Measurements from ENCODE around the gene DIPK1B. TPM values are rescaled to one million over a fixed set of nuclear protein-coding genes. Genes with fewer than 3 reads are reported as not detected.
A peak's percentile ranks its signal among the peaks of the same experiment; 100 is the strongest.
"Not testable (repeated sequence)": the region's sequence is repeated elsewhere in the genome, so short reads cannot be mapped to it uniquely, and the experiment has no call there.

Gene DIPK1B
- total RNA-seq, 1 experiment from 2014 or later: 45.4 TPM

GRCh38 chr9:136759436-136760325 is 47.3 kb downstream of the DIPK1B start (continued):
- TF ChIP-seq HMGXB4 (CRISPR knock-in tag; IDR thresholded peaks at IDR 0.05) (no peak), ZSCAN18 (CRISPR knock-in tag; IDR thresholded peaks at IDR 0.05) (no peak)

GRCh38 chr9:136760424-136760823 is 48.1 kb downstream of the DIPK1B start:
- no peaks in the 10 kb centered on the region; the same call in 1 of the 2 replicates for H3K27me3 Mint-ChIP-seq (ENCODE audit: low read depth)
- DNase-seq (ENCODE audit: low spot score) (no peak), ATAC-seq (no peak)
- peaks cover 11% of the 10 kb centered on the region for H3K4me1 Mint-ChIP-seq
- CTCF ChIA-PET: interaction anchor here (0.7 to 3.0 kb wide), 10 partner anchors 9 to 218 kb away, joined by 3 to 11 read pairs (median 4); partner anchors contain the start of gene LCN10
- H3K27ac Mint-ChIP-seq: peak overlapping the region; percentile 57; the same call in 1 of the 2 replicates
- POLR2A ChIA-PET: no interaction called here
- TF ChIP-seq FOXP4 (CRISPR knock-in tag; IDR thresholded peaks at IDR 0.05) (no peak), CTCF (IDR thresholded peaks at IDR 0.05) (0 out of 2 replicates have a peak, but pooled peaks have one; percentile 15), FOXP1 (CRISPR knock-in tag; IDR thresholded peaks at IDR 0.05; ENCODE audit: borderline replicate concordance) (0 out of 2 replicates have a peak, but pooled peaks have one; percentile 15)
- H3K9me3 Mint-ChIP-seq: peaks cover 11% of the 10 kb centered on the region
- H3K4me3 Mint-ChIP-seq: no peak overlapping the region
- H3K36me3 Mint-ChIP-seq: peaks cover 2% of the 10 kb centered on the region; the same call in 1 of the 2 replicates

GRCh38 chr9:136760834-136761544 is 48.6 kb downstream of the DIPK1B start:
- peaks cover 11% of the 10 kb centered on the region for H3K4me1 Mint-ChIP-seq
- H3K4me3 Mint-ChIP-seq; POLR2A ChIA-PET; H3K27me3 Mint-ChIP-seq (ENCODE audit: low read depth); H3K27ac Mint-ChIP-seq; H3K9me3 Mint-ChIP-seq; H3K36me3 Mint-ChIP-seq: not testable (repeated sequence)
- ATAC-seq: peak; percentile 15; the same call in 1 of the 2 replicates
- CTCF ChIA-PET: interaction anchor here (0.8 to 3.7 kb wide), 8 partner anchors 10 to 218 kb away, joined by 3 to 23 read pairs (median 3); partner anchors contain the start of gene LCN10
- peak; percentile 65 for DNase-seq (ENCODE audit: low spot score)

GRCh38 chr9:136761545-136761981 is 49.2 kb downstream of the DIPK1B start:
- ChIA-PET POLR2A (no interaction called here), CTCF (interaction anchor here (0.8 to 3.7 kb wide), 4 partner anchors 11 to 33 kb away, joined by 3 to 23 read pairs (median 8); partner anchors contain the start of gene LCN10)
- Mint-ChIP-seq H3K27ac (no peak overlapping the region), H3K4me1 (peaks cover 11% of the 10 kb centered on the region), H3K9me3 (peaks cover 1% of the 10 kb centered on the region), H3K4me3 (no peak overlapping the region), H3K27me3 (ENCODE audit: low read depth) (0 out of 2 replicates have a peak, but pooled peaks cover 1% of the 10 kb centered on the region), H3K36me3 (no peaks in the 10 kb centered on the region)
- DNase-seq (ENCODE audit: low spot score): no peak
- ATAC-seq: no peak
- TF ChIP-seq ZNF219 (CRISPR knock-in tag; IDR thresholded peaks at IDR 0.05; ENCODE audit: borderline replicate concordance): no peak
- no peak for TF ChIP-seq ZNF423 (CRISPR knock-in tag; IDR thresholded peaks at IDR 0.05)
- TF ChIP-seq CBFB (CRISPR knock-in tag; IDR thresholded peaks at IDR 0.05; ENCODE audit: low read depth): no peak
- no peak for TF ChIP-seq FOXK1 (CRISPR knock-in tag; IDR thresholded peaks at IDR 0.05)
- TF ChIP-seq MXD4 (CRISPR knock-in tag; IDR thresholded peaks at IDR 0.05; ENCODE audit: borderline replicate concordance): no peak
- no peak for TF ChIP-seq FOXJ3 (CRISPR knock-in tag; IDR thresholded peaks at IDR 0.05; ENCODE audit: borderline replicate concordance)
- no peak for TF ChIP-seq ZBTB43 (CRISPR knock-in tag; IDR thresholded peaks at IDR 0.05)
- TF ChIP-seq ELF4 (CRISPR knock-in tag; IDR thresholded peaks at IDR 0.05; ENCODE audit: low read depth): no peak
- no peak for TF ChIP-seq NR2C2 (CRISPR knock-in tag; IDR thresholded peaks at IDR 0.05)
- TF ChIP-seq FOXP4 (CRISPR knock-in tag; IDR thresholded peaks at IDR 0.05): no peak
- no peak for TF ChIP-seq JUN (CRISPR knock-in tag; IDR thresholded peaks at IDR 0.05)
